ENCODE data around the gene FAM171A2.
"Not testable (repeated sequence)": the region's sequence is repeated elsewhere in the genome, so short reads cannot be mapped to it uniquely, and the experiment has no call there.

Gene FAM171A2

DNA sequence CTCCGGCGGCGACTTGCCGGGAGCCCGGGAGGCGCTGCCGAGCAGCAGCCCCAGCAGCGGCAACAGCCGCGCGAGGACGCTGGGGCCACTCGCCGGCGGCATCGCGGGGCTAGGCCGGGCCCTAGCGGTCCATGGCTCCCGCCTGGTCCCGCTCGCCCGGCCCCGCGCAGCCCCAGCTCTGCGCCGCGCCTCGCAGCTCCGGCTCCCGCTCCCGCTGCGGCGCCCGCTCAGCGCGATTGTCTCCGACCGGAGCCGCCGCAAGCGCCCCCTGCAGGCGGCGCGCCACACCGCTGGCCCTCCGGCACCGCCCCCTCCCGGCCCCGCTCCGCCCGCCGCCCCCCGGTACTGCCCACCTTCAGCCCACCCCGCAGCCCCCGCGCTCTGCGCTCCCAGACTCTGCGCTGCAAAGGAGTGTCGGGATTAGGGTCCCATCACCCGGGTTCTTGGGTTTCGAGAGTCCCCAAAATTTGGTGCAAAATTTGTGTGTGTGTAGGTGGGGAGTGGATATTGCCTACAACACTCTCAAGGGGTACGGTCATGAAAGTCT lies at the start of gene FAM171A2:
Gene FAM171A2, minus strand, starts transcription at position 241 of the 547 bp plus-strand sequence. Its CDS starts 139 bp downstream, at position 102.
- DNase-seq, result peak; percentile 58

DNA sequence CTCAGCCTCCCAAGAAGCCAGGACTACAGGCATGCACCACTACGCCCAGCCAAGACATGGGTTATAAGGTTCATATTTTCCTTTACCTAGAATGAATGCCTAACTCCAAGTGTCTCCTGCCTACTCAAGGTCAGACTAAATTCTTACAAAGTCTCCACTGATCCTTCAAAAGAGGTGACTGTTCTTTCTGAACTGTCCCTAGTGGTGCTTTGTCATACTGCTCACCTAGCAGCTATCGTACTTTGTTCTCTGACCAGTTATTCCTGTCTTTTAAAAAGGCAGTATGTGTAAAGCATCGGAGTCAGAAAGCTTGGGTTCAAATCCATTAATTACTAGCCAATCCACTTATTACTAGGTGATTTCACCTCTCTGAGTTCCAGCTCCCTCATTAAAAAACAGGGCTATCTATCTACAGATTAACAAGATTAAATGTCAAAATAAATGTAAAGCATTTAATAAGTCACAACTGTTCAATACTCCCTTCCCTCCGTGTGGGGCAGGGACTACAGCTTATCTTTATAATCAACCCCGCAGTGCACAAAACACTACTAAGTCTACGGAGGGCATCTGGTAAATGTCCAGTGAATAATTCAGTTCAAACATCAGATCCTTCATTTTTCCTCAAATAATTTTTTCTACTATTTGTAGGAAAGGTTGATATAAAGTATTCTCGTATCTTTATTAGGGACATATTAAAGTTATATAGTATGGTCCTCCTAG lies 45.8 kb upstream of the FAM171A2 start:
- DNase-seq, result no peak

GRCh38 chr17:44408786-44409185 lies 45.1 kb upstream of the FAM171A2 start:
- no peak for DNase-seq

GRCh38 chr17:44402564-44403172 lies 39.0 kb upstream of the FAM171A2 start:
- DNase-seq, result no peak

DNA sequence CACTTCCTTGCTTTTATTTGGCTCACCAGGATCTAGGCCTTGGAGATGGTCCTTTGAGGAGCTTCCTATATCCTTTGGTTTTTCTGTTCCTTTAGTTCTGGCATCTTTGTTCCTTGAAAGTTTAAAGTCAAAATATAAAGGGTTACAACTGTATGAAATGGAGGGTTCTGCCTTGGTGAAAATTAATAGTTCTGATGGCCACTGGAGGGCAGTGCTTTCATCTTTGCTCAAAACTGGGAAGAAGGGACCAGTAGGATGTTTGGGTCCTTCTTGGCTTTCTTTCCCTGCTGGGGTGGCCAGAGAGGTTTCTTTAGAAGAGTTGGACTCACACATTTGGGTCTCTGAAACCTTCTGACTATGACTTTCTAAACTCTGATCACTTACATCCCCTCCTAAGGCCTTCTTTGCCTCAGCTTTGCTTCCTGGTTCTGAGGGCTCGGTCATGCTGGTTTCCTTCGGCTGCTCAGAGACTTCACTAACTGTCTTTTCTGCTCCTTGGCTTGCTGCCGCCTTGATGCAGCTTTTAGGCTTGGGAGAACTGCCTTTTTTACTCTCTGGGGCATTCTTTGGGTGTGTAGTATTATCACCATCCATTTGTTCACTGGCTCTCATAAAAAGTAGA lies 36.7 kb upstream of the FAM171A2 start:
- no peak for DNase-seq

GRCh38 chr17:44398692-44399691 lies 35.3 kb upstream of the FAM171A2 start:
- no peak for DNase-seq

GRCh38 chr17:44397479-44398440 lies 34.1 kb upstream of the FAM171A2 start:
- no peak for DNase-seq

GRCh38 chr17:44396946-44397345 lies 33.3 kb upstream of the FAM171A2 start:
- no peak for DNase-seq

- no peak for DNase-seq
Observed at GRCh38 chr17:44394833-44395232, 31.2 kb upstream of the FAM171A2 start.

DNA sequence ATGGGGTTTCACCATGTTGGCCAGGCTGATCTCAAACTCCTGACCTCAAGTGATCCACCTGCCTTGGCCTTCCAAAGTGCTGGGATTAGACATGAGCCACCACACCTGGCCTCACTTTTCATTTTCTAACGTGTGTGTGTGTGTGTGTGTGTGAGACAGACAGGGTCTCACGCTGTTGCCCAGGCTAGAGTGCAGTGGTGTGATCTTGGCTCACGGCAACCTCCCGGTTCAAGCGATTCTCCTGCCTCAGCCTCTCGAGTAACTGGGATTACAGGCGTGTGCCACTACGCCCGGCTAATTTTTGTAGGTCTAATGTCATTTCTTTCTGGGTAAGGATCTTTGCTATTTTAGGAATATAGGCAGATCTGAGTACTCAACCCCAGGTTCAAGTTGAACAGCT lies 30.5 kb upstream of the FAM171A2 start:
- DNase-seq, result not testable (repeated sequence)

DNA sequence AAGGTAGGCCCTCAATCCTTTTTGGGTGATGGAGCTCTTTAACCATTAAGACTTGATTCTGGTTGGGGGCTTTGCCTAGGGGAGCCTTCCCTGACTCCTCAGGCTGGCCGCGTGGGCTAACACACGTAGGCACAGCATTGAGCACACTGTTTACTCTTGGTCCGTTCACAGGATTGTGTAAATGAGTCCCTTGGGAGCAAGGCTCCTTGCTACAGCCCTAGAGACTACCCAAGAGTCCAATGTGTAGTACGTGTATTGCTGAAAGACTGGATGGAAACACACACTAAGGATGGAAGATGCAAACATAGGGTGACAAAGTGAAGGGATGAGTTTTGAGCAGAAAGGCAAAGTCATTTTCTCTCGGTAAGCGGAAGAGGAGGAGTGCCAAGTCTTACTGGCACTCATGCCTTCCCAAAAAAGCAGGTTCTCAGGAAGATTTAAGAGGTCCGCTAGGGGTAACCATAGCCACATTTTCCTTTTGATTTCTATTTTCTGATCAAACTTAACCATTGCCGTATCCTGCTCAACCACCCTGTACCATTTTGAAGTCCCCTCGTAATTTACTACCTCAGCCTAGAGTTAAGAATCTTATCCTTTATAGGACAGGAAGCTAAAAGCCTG lies 26.7 kb upstream of the FAM171A2 start:
- DNase-seq, result no peak

DNA sequence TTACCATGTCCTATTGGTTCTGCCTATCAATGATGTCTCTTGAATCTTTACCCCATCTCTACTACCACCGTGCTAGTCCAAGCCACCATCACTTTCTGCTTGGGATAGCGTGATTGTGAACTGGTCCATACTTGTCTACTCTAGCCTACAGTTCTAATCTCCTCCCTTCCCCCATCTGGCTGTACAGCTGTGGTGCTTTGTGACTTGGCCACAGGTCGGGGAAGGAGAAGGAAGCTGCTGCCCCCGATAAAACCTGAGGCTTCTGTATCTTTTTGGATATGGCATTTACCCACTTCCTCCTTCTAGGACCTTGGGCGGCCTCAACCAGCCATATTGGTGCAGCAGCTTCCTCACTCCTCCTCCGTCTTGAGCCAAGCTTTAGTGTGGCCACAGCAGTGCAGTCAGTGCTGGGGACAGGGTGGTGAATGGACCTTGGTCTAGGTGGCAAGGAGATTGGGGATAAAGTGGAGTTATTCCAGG lies 26.1 kb upstream of the FAM171A2 start:
- DNase-seq, result no peak

DNA sequence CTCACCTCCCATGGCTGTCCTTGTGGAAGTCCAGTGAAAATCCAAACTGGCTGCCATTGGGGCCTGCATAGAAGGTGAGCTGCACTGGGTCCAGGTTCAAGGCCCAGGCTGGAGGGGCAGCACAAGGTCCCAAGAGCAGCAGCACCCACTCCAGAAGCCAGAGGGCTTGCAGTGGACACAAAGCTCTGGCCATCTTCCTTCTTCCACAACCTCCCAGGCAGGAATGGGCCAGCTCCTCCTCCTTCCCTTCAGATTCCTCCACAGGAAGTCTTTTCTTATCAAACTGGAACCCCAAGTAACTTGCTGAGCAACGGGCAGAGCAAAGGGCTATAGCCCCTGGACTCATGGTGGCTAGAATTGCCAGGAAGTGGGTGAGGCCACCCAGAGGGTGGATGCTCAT lies 25.6 kb upstream of the FAM171A2 start, which contains the start of gene ITGA2B:
Gene ITGA2B, minus strand, starts transcription at position 369 of the 400 bp plus-strand sequence. Its CDS starts 176 bp downstream, at position 193.
- no peak for DNase-seq

- no peak for DNase-seq
Observed at GRCh38 chr17:44387804-44388203, 24.2 kb upstream of the FAM171A2 start.

DNA sequence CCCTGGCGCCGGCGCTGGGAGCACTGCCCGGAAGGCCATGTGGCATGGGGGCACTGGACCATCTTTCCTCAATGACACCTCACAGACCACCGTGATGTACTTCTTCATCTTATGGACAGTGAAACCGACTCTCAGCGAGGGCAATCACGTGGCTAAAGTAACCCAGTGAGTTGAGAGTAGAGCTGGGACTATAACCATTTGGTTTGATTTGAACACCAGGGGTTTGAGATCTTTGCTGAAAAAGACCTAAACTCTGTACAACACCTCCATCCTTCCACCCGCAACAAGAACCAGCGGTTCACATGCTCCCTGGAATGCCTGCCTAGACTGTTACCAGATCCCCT lies 22.5 kb upstream of the FAM171A2 start:
- DNase-seq, result no peak

DNA sequence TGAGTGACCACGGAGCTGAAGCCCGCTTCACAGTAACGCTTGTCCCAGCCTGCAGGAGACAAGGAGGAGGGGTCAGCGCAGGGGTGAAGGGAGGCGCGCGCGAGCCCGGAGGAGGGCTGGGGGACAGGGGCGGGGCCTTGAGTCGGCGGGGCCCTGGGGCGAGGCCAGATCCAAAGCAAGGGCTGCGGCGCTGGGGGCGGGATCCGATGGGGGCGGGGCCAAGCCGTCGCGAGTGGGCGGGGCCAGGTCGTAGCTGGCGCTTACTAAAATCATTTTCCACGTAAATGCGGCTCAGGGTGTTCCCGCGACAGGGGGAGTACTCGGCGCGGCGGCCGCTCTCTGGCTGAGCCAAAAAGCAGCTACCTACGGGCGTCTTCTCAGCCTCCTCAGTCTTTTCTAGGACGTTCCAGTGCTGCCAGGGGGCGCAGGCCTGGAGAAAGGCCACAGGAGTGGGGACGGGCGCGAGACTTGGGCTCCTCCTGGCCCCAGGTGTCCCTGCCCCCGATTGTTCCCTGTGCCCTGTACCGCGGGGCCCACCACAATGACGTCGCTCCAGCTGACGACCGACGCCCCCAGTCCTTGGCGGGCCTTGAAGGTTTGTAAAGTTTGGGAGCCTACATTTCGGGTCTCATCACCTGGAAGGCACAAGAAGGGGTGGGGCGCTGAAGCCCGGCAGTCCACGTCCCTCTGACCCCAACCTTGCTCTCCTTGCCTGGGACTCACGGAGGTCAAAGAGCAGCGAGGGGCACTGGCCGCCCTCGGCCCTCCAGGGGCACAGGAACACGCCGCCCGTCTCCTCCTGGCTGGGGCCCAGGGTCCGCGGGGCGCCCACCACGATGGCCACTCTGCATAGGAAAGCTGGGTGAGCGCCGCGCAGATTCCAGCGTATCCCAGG lies 21.9 kb upstream of the FAM171A2 start:
- DNase-seq, result peak; percentile 68

GRCh38 chr17:44384823-44385286 lies 21.2 kb upstream of the FAM171A2 start:
- no peak for DNase-seq

DNA sequence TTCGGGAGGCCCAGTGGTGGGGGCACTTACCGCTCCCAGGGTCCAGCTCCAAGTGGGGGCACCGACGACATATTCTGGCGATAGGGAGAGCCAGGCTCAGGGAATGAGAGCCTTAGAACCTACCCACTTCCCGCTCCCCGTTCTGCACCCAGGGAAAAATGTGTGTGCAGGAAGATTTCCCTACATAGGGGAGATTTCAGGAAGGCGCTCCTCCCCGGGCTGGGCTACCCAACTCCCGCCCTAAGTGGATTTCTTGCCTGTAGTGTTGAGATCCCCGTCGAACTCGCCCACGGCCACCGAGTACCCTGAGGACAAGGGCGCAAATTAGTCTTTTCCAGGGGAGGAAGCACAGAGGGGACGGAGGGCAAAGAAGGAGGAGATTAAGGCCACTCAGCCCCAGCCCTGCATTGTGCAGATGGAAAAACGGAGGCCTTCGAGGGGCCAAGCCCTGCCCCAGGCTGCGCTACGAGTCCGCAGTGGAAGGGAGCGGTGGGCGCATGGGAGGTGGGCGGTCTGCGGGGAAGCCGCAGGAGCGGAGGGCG lies 20.7 kb upstream of the FAM171A2 start:
- no peak for DNase-seq

- no peak for DNase-seq
Observed at GRCh38 chr17:44383861-44384260, 20.2 kb upstream of the FAM171A2 start.
